SK-N-SH (cell line): ENCODE results near the gene USP27X. TPM values are rescaled to one million over a fixed set of nuclear protein-coding genes. Genes with fewer than 3 reads are reported as not detected.

Experiments
- CTCF ChIA-PET: fragments of 300-600, 350-600 bp; formaldehyde crosslinking; extraction: SDS; loops from one replicate; lab custom pipeline; 2021; lab: Yijun Ruan, JAX
- POLR2A ChIA-PET: fragments of 350-600 bp; sonication (Branson Sonifier 250); formaldehyde crosslinking; extraction: SDS; loops from one replicate; lab custom pipeline; 2020; ENCODE audit warnings: antibody characterized with exemption, inconsistent platforms; lab: Yijun Ruan, JAX
- DNase-seq: peaks from one replicate; pipeline ENCODE4 v3.0.0; 2012
- H2AFZ ChIP-seq: fragments of 200-600 bp; sonication (generic); 2 replicates; pipeline ENCODE4 v1.8.1; 2016; ENCODE audit warnings: antibody characterized with exemption, mild to moderate bottlenecking, low read depth
- H3F3A ChIP-seq: fragments of 200-600 bp; sonication (generic); replicated peaks from 2 replicates; pipeline ENCODE3; 2016; ENCODE audit warnings: antibody characterized with exemption, mild to moderate bottlenecking; ENCODE audit not compliant: insufficient read depth
- H3K27ac ChIP-seq, 2 experiments: fragments of 200-500 bp in 1 of 2; fragments of 200-600 bp in 1 of 2; sonication (Bioruptor generic) in 1 of 2; sonication (generic), shearing (Covaris generic) in 1 of 2; 2 replicates each; pipeline versions ENCODE4 v1.5.1 to v1.6.1; 2014 to 2016; ENCODE audit warnings: low read depth in 2 of 2, inconsistent platforms in 1 of 2, low read length in 1 of 2, mild to moderate bottlenecking in 1 of 2, mixed read lengths in 1 of 2
- H3K27me3 ChIP-seq: fragments of 200-600 bp; sonication (generic), shearing (Covaris generic); 2 replicates; pipeline ENCODE4 v1.6.1; 2016; ENCODE audit warnings: mixed run types; ENCODE audit not compliant: insufficient read depth
- H3K36me3 ChIP-seq, 2 experiments: fragments of 200-500 bp in 1 of 2; fragments of 200-600 bp in 1 of 2; sonication (Bioruptor generic) in 1 of 2; sonication (generic) in 1 of 2; replicated peaks in 1 of 2; 2 replicates each; pipeline versions ENCODE3 to v1.5.1; 2014 to 2016; ENCODE audit warnings: low read length in 1 of 2, mild to moderate bottlenecking in 1 of 2; ENCODE audit not compliant: insufficient read depth in 2 of 2, control insufficient read depth in 1 of 2
- H3K4me1 ChIP-seq, 2 experiments: fragments of 200-500 bp in 1 of 2; fragments of 200-600 bp in 1 of 2; sonication (Bioruptor generic) in 1 of 2; sonication (generic), shearing (Covaris generic) in 1 of 2; 2 replicates each; pipeline versions ENCODE4 v1.5.1 to v1.6.1; 2014 to 2016; ENCODE audit warnings: low read depth in 1 of 2, low read length in 1 of 2, mixed run types in 1 of 2; ENCODE audit not compliant: insufficient read depth in 2 of 2, control insufficient read depth in 1 of 2
- H3K4me2 ChIP-seq: fragments of 200-600 bp; sonication (generic), shearing (Covaris generic); 2 replicates; pipeline ENCODE4 v1.6.1; 2017; ENCODE audit warnings: mixed run types
- H3K4me3 ChIP-seq, 2 experiments: fragments of 200-500 bp in 1 of 2; fragments of 200-600 bp in 1 of 2; sonication (Bioruptor generic) in 1 of 2; sonication (generic), shearing (Covaris generic) in 1 of 2; 2 replicates each; pipeline versions ENCODE4 v1.5.1 to v1.8.1; 2014 to 2016; ENCODE audit warnings: low read depth in 2 of 2, inconsistent platforms in 1 of 2, low read length in 1 of 2, mild to moderate bottlenecking in 1 of 2, mixed read lengths in 1 of 2, moderate library complexity in 1 of 2
- H3K79me2 ChIP-seq: fragments of 200-600 bp; sonication (generic); 2 replicates; pipeline ENCODE4 v1.8.1; 2017; ENCODE audit warnings: mild to moderate bottlenecking; ENCODE audit not compliant: insufficient read depth
- H3K9ac ChIP-seq: fragments of 200-600 bp; sonication (generic); 2 replicates; pipeline ENCODE4 v1.6.1; 2017; ENCODE audit warnings: mixed run types
- H3K9me2 ChIP-seq: fragments of 200-600 bp; sonication (generic); 2 replicates; pipeline ENCODE4 v1.6.1; 2017; ENCODE audit warnings: mixed run types
- H3K9me3 ChIP-seq: fragments of 200-600 bp; sonication (generic); 2 replicates; pipeline ENCODE4 v1.6.1; 2017; ENCODE audit warnings: mixed run types, mild to moderate bottlenecking, moderate library complexity
- H4K20me1 ChIP-seq: fragments of 200-600 bp; sonication (generic); 2 replicates; pipeline ENCODE4 v1.6.1; 2017; ENCODE audit warnings: mild to moderate bottlenecking, mixed run types; ENCODE audit not compliant: insufficient read depth
- CHD2 ChIP-seq: fragments of 150-350 bp; IDR thresholded peaks from 2 replicates; pipeline ENCODE4 v1.6.1; 2018; ENCODE audit warnings: low read length; ENCODE audit not compliant: partially characterized antibody
- EP300 ChIP-seq, 2 experiments: IDR thresholded peaks; 2 replicates each; pipeline versions ENCODE4 v1.4.0 to v1.6.1; 2012; ENCODE audit warnings: borderline replicate concordance in 1 of 2, low read depth in 1 of 2, low read length in 1 of 2
- FOSL2 ChIP-seq: IDR thresholded peaks from 2 replicates; pipeline ENCODE4 v1.4.0; 2012; ENCODE audit warnings: low read depth, mild to moderate bottlenecking, moderate library complexity, borderline replicate concordance
- FOXM1 ChIP-seq: IDR thresholded peaks from 2 replicates; pipeline ENCODE4 v1.4.0; 2012; ENCODE audit warnings: low read depth, mild to moderate bottlenecking
- GABPA ChIP-seq: IDR thresholded peaks from 2 replicates; pipeline ENCODE4 v1.4.0; 2012; ENCODE audit warnings: low read depth, mild to moderate bottlenecking
- GATA2 ChIP-seq: sonication (generic); formaldehyde crosslinking; IDR thresholded peaks from 2 replicates; pipeline ENCODE4 v1.5.0; 2020; ENCODE audit warnings: mild to moderate bottlenecking, missing genetic modification reagents
- JUND ChIP-seq: IDR thresholded peaks from 2 replicates; pipeline ENCODE4 v1.4.0; 2012
- MAX ChIP-seq: IDR thresholded peaks from 2 replicates; pipeline ENCODE4 v1.4.0; 2012; ENCODE audit warnings: low read depth
- MEF2A ChIP-seq: IDR thresholded peaks from 2 replicates; pipeline ENCODE4 v1.4.0; 2012; ENCODE audit warnings: low read depth, borderline replicate concordance
- MXI1 ChIP-seq: IDR thresholded peaks from 2 replicates; pipeline ENCODE4 v1.6.1; 2012; ENCODE audit warnings: mild to moderate bottlenecking, low read depth, low read length, improper control_type of control experiment
- NFIC ChIP-seq: IDR thresholded peaks from 2 replicates; pipeline ENCODE4 v1.4.0; 2012; ENCODE audit warnings: borderline replicate concordance
- NRF1 ChIP-seq: IDR thresholded peaks from 2 replicates; pipeline ENCODE4 v1.6.1; 2012; ENCODE audit warnings: low read depth, mild to moderate bottlenecking, low read length
- PBX3 ChIP-seq: IDR thresholded peaks from 2 replicates; pipeline ENCODE4; 2012
- RAD21 ChIP-seq: IDR thresholded peaks from 2 replicates; pipeline ENCODE4 v1.6.1; 2012; ENCODE audit warnings: mild to moderate bottlenecking, low read length
- RCOR1 ChIP-seq: fragments of 150-350 bp; IDR thresholded peaks from 2 replicates; pipeline ENCODE4 v1.6.1; 2017; ENCODE audit warnings: antibody characterized with exemption, low read length
- REST ChIP-seq: IDR thresholded peaks from 2 replicates; pipeline ENCODE4 v1.6.1; 2012; ENCODE audit warnings: mild to moderate bottlenecking, low read depth, low read length, moderate library complexity
- RXRA ChIP-seq: IDR thresholded peaks from 2 replicates; pipeline ENCODE4 v1.4.0; 2012; ENCODE audit warnings: low read depth, mild to moderate bottlenecking, borderline replicate concordance
- SIN3A ChIP-seq: IDR thresholded peaks from 2 replicates; pipeline ENCODE4 v1.6.1; 2012; ENCODE audit warnings: low read depth, mild to moderate bottlenecking, low read length, moderate library complexity, borderline replicate concordance
- SMC3 ChIP-seq: IDR thresholded peaks from 2 replicates; pipeline ENCODE4 v1.6.1; 2012; ENCODE audit warnings: low read depth, low read length, improper control_type of control experiment
- WGBS: methylation state at CpG from one replicate; pipeline ENCODE4 v1.1.6; 2017; ENCODE audit warnings: low lambda C conversion rate; 5-methylcytosine and 5-hydroxymethylcytosine counted together
- polyA plus RNA-seq, 3 experiments: library from polyadenylated mRNA; depleted of rRNA; stranded (reverse); fragments of >200 nt; gene quantifications; 2 replicates each; pipeline ENCODE4 v1.2.3, GENCODE V29; 2012

Gene USP27X
- polyA plus RNA-seq, 1 of the 3 experiments (the other 2 are of a cell fraction) = 1.9 TPM

- POLR2A ChIA-PET = no interaction called here
- H4K20me1 ChIP-seq = no peaks in the 10 kb centered on the region
- H3K27ac ChIP-seq = no peak overlapping the region
- no peak overlapping the region for H2AFZ ChIP-seq
- H3K9ac ChIP-seq = no peak overlapping the region
- no peaks in the 10 kb centered on the region for H3F3A ChIP-seq
- 17% methylated on average over 6 of the region's 6 CpGs for WGBS
- no peak for DNase-seq
- TF ChIP-seq RXRA (no peak), MXI1 (no peak), REST (no peak), GATA2 (no peak), MEF2A (no peak)
- H3K4me1 ChIP-seq = no peaks in the 10 kb centered on the region
- no peak overlapping the region for H3K4me2 ChIP-seq
- no peak overlapping the region for H3K4me3 ChIP-seq
- H3K27me3 ChIP-seq = peaks cover 5% of the 10 kb centered on the region; the same call in 1 of the 2 replicates
- H3K9me2 ChIP-seq = no peaks in the 10 kb centered on the region
- H3K9me3 ChIP-seq = no peaks in the 10 kb centered on the region
- CTCF ChIA-PET = no interaction called here
- H3K36me3 ChIP-seq = no peaks in the 10 kb centered on the region
- H3K79me2 ChIP-seq = no peaks in the 10 kb centered on the region
Measured at GRCh38 chrX:49853661-49854060, 25.6 kb upstream of the USP27X start.

GRCh38 chrX:49856819-49857218 lies 22.5 kb upstream of the USP27X start:
- POLR2A ChIA-PET = no interaction called here
- TF ChIP-seq GATA2 = no peak
- no peak for TF ChIP-seq MAX
- no peak for TF ChIP-seq SMC3
- no peak for TF ChIP-seq RCOR1
- TF ChIP-seq SIN3A = no peak
- no peak for TF ChIP-seq RAD21
- TF ChIP-seq CHD2 = no peak
- no peak for TF ChIP-seq MEF2A
- TF ChIP-seq NFIC = no peak
- TF ChIP-seq FOSL2 = no peak
- no peak for TF ChIP-seq REST
- TF ChIP-seq JUND = no peak
- TF ChIP-seq NRF1 = no peak
- no peak for TF ChIP-seq RXRA
- no peak for TF ChIP-seq MXI1
- TF ChIP-seq PBX3 = no peak
- TF ChIP-seq EP300 (IDR thresholded peaks at IDR 0.05; ENCODE audit: borderline replicate concordance in 1 of 2, low read depth in 1 of 2, low read length in 1 of 2) = no peak
- no peak for TF ChIP-seq FOXM1
- TF ChIP-seq GABPA = no peak

More at GRCh38 chrX:49856819-49857218, 22.5 kb upstream of the USP27X start:
- 0% methylated on average over 2 of the region's 2 CpGs for WGBS
- Histone ChIP-seq H3K9me2 (no peaks in the 10 kb centered on the region), H3K4me3 (no peak overlapping the region), H3K9me3 (no peaks in the 10 kb centered on the region), H3K36me3 (no peaks in the 10 kb centered on the region), H3K4me2 (no peak overlapping the region), H3K4me1 (no peaks in the 10 kb centered on the region), H2AFZ (no peak overlapping the region), H3K79me2 (no peaks in the 10 kb centered on the region), H3K27me3 (peaks cover under 1% of the 10 kb centered on the region; the same call in 1 of the 2 replicates), H3F3A (no peaks in the 10 kb centered on the region), H3K27ac (no peak overlapping the region), H3K9ac (no peak overlapping the region), H4K20me1 (no peaks in the 10 kb centered on the region)
- no peak for DNase-seq
- CTCF ChIA-PET = interaction anchor here (2.3 kb wide), 1 partner anchor 18 kb away, joined by 7 read pairs; no protein-coding TSS in a partner anchor
